ENCODE data around the gene GET4.
"Not testable (repeated sequence)": the region's sequence is repeated elsewhere in the genome, so short reads cannot be mapped to it uniquely, and the experiment has no call there.

GET4 gene

GRCh38 chr7:931871-932650, 55.7 kb downstream of the GET4 start:
- no peak for DNase-seq

GRCh38 chr7:932651-932975, 56.3 kb downstream of the GET4 start:
- no peak for DNase-seq

DNA sequence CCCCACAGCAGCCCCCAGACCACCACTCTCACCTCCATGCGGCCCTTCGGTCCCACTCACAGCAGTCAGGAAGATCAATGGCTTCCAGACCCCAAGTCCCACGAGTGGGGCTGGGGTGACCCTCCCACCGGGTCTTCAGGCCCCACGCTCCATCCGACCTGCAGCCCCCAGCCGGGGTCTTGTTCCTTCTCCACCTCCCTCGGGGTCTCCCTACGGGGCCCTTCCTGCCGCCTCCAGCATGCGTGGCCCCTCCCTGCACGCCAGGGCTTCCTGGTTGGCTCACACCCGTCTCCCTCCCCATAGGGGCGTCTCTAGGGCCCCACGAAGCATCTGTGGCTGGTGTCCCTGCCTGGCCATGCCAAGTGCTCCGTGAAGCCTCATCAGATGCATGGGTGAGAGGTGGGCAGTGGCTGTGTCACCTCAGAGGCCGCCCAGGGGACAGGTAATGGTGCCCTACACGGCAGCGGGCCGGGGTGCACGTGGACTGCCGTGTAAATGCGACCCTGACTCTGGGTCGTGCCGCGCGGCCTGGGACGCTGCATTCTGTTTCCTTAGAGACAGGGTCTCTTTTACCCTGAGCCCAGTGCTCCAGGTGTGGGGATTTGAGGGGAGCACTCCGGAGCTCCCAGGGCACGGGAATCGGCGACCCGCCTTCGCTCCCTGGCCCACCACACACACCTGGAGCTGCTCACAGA, 58.3 kb downstream of the GET4 start:
- DNase-seq, result no peak

- DNase-seq, result no peak
Observed at GRCh38 chr7:935164-935873, 59.0 kb downstream of the GET4 start.

- DNase-seq, result no peak
Observed at GRCh38 chr7:935874-936385, 59.6 kb downstream of the GET4 start.

- no peak for DNase-seq
Observed at GRCh38 chr7:936386-937054, 60.2 kb downstream of the GET4 start.

GRCh38 chr7:937856-938484, 61.6 kb downstream of the GET4 start:
- DNase-seq, result no peak

- no peak for DNase-seq
Observed at GRCh38 chr7:938546-939185, 62.3 kb downstream of the GET4 start.

DNA sequence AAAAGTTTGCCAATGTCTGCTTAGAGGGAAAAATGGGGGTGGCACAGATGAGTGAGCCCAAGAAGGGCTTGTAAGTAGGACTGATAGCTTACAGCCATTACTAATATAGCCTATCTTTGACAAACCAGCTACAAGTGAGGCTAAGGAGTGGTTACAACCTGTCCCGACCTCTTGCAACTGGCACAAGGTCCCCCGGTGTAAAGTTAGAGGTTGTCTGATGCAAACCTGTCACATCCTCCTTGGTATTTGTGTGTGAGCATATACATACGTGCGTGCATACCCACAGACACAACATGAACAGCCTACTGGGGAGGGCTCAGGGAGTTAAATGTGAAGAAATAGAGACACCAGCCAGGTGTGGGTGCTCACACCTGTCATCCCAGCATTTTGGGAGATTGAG, 63.5 kb downstream of the GET4 start:
- DNase-seq, result no peak

DNA sequence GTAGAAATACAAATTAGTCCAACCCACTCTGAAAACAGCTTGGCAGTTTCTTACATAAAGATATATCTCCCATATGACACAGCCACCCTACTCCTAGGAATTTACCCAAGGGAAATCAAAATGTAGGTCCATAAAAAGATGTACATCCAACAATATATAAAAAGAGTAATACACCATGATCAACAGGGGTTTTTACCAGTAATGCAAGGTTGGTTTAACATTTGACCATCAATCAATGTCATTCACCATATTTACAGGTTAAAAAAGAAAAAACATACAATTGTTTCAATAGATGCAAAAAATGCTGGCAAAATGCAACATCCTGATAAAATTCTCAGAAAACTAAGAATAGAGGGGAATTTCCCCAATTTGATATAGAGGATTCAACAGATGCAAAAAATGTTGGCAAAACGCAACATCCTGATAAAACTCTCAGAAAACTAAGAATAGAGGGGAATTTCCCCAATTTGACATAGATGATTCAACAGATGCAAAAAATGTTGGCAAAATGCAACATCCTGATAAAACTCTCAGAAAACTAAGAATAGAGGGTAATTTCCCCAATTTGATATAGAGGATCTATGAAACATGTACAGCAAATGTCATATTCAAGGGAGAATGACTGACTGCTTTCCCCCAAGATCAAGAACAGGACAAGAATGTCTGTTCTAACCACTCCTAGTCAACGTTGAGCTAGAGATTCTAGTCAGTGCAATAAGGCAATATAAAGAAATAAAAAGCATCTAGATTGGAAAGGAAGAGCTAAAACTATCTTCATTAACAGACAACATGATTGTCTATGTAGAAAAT, 64.5 kb downstream of the GET4 start:
- no peak for DNase-seq

DNA sequence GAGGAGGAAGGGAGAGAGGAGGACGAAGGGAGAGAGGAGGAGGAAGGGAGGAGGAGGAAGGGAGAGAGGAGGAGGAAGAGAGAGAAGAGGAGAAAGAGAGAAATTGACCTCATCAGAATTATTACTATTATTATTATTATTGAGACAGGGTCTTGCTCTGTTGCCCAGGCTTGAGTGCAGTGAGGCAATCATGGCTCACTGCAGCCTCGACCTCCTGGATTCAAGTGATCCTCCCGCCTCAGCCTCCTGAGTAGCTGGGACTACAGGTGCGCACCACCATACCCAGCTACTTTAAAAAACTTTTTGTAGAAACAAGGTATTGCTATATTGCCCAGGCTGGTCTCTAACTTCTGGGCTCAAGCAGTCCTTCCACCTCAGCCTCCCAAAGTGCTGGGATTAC, 67.4 kb downstream of the GET4 start:
- DNase-seq, result not testable (repeated sequence)

DNA sequence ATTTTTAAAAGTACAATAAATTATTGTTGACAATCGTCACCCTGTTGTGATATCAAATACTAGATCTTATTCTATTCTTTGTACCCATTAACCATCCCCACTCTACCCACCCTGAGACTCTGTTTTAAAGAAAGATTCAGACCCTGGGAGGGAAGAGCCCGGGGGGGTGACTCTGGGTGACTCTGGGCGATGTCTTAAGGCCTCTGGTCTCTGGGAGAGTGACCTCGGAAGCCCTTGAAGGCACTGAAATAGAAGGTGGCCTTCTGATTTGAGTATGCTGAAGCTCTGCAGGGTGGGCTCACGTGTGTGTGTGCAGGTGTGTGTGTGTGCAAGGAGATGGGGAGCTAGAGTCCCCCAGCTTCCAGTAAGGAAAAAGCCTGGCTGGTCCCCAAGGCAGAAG, 68.4 kb downstream of the GET4 start:
- no peak for DNase-seq

DNA sequence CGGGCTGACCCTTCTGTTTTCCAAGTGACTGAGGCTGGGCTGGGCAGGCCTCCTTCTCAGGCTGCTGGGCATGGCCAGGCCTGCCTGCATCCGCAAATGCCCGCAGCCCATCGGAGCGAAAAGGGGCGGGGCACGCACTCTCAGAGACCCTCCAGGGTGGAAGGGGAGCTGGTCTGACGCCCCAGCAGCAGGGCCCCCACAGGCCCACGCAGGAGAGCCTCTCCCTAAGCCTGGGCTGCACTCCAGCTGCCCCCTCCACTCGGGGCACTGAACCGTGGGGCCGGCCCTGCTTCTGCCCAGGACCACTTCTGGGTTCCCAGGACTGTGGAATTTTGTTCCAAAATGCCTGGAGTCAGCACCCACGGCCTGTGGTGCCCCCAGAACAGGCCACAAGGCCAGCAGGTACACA, 68.8 kb downstream of the GET4 start:
- DNase-seq, result no peak

GRCh38 chr7:945556-946255, 69.4 kb downstream of the GET4 start:
- no peak for DNase-seq
